ENCODE data around the gene PNPLA7. TPM values are rescaled to one million over a fixed set of nuclear protein-coding genes. Genes with fewer than 3 reads are reported as not detected.

Gene PNPLA7
- total and polyA plus RNA-seq, 2 of the 8 experiments (the other 6 are each of a cell fraction or from before 2014, with no cell fraction given): 0.35 to 0.47 TPM

DNA sequence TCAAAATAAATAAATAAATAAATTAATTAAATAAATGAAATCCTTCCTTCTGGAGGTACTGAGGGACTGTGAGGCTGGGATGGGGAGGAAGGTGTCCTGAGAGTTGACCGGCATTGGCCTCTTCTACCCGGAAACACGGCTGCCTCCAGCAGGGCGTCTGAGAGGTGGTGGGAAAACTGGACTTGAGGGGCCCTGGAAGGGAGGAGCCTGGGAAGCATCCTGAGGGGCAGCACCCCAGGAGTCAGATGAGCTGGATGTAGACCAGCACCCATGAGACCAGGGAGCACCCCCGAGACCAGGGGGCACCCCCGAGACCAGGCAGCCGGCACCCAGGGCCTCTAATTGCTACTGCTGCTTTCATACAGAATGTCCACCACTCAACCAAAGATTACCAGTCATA lies 82.3 kb downstream of the PNPLA7 start:
- Histone ChIP-seq H3K4ac (replicated peaks; ENCODE audit: insufficient read length, low read depth, low read length) (no peak overlapping the region), H3K23ac (ENCODE audit: insufficient read length) (no peak overlapping the region), H4K8ac (ENCODE audit: extremely low read depth, insufficient read depth, low read length) (no peak overlapping the region; the same call in 1 of the 2 replicates), H3K9me3 (ENCODE audit: insufficient read depth in 2 of 2, low read depth in 1 of 2, low read length in 1 of 2) (no peaks in the 10 kb centered on the region), H3K4me1 (replicated peaks in 1 of 4; ENCODE audit: control insufficient read depth in 3 of 4, insufficient read depth in 4 of 4, low read length in 3 of 4) (no peaks in the 10 kb centered on the region), H2AFZ (ENCODE audit: low read length) (no peak overlapping the region), H3K27ac (ENCODE audit: low read depth, low read length) (no peak overlapping the region), H3K18ac (ENCODE audit: extremely low read depth, low read length) (no peak overlapping the region), H4K91ac (replicated peaks; ENCODE audit: insufficient read length, low read length) (no peak overlapping the region), H2BK15ac (ENCODE audit: low read length) (no peak overlapping the region), H3K23me2 (ENCODE audit: low read depth, low read length) (no peaks in the 10 kb centered on the region), H4K20me1 (replicated peaks in 1 of 2; ENCODE audit: control insufficient read depth in 1 of 2, insufficient read depth in 2 of 2, low read length in 2 of 2) (peaks cover 0 to 2% of the 10 kb centered on the region in 2 experiments), H2BK20ac (ENCODE audit: low read length) (no peak overlapping the region), H2BK5ac (ENCODE audit: low read depth, low read length) (no peak overlapping the region), H2BK120ac (replicated peaks; ENCODE audit: low read depth, low read length) (no peak overlapping the region), H3K9ac (replicated peaks in 1 of 4; ENCODE audit: extremely low read depth in 1 of 4, low read depth in 3 of 4, low read length in 3 of 4) (no peak overlapping the region), H3K27me3 (replicated peaks in 1 of 4; ENCODE audit: control insufficient read depth in 3 of 4, extremely low read depth in 1 of 4, insufficient read depth in 3 of 4, low read length in 3 of 4) (peaks cover 0 to 4% (median 1%) of the 10 kb centered on the region in 4 experiments; a peak in 4 of 7 replicates), H3K56ac (replicated peaks; ENCODE audit: insufficient read length, low read depth, low read length) (no peak overlapping the region), H3K4me3 (ENCODE audit: extremely low read depth in 1 of 4, insufficient read depth in 2 of 4, low read depth in 3 of 4, low read length in 4 of 4) (no peak overlapping the region), H4K5ac (ENCODE audit: insufficient read length, low read depth, low read length) (no peak overlapping the region), H2BK12ac (ENCODE audit: low read depth, low read length) (no peak overlapping the region), H2AK5ac (ENCODE audit: low read depth, low read length) (no peak overlapping the region), H3K4me2 (ENCODE audit: insufficient read depth in 1 of 2, low read depth in 2 of 2, low read length in 2 of 2) (no peak overlapping the region), H3K14ac (ENCODE audit: insufficient read length) (no peak overlapping the region), H3K79me1 (ENCODE audit: low read depth, low read length) (no peaks in the 10 kb centered on the region), H3K36me3 (ENCODE audit: control insufficient read depth in 2 of 4, insufficient read depth in 4 of 4, low read length in 3 of 4) (no peaks in the 10 kb centered on the region), H3K79me2 (ENCODE audit: control insufficient read depth in 1 of 2, insufficient read depth in 2 of 2, low read length in 2 of 2) (no peaks in the 10 kb centered on the region)
- DNase-seq (ENCODE audit: low read depth in 1 of 2, low spot score in 2 of 2): no peak
- ChIA-PET CTCF (ENCODE audit: partially characterized antibody) (interaction anchor here (1.4 kb wide), 1 partner anchor 29 kb away, joined by 3 read pairs; no protein-coding TSS in a partner anchor), POLR2A (ENCODE audit: partially characterized antibody) (no interaction called here)
- no peak for FAIRE-seq
- WGBS, 2 experiments (ENCODE audit: extremely low coverage in 1 of 2, insufficient coverage in 1 of 2, insufficient read length in 1 of 2, insufficient replicate concordance in 2 of 2, low coverage in 1 of 2, low lambda C conversion rate in 2 of 2, missing lambda C conversion rate in 1 of 2): 93% methylated on average over 6 of the region's 7 CpGs; no CpG with 5 or more reads in 1 of the 2 experiments
- no peak for TF ChIP-seq SUZ12 (IDR thresholded peaks at IDR 0.05; ENCODE audit: low read length)
- no peak for TF ChIP-seq CREB1 (IDR thresholded peaks at IDR 0.05)
- no peak for TF ChIP-seq RBBP5 (IDR thresholded peaks at IDR 0.05; ENCODE audit: borderline replicate concordance, low read depth, low read length)
- no peak for TF ChIP-seq KDM1A (IDR thresholded peaks at IDR 0.05; ENCODE audit: borderline replicate concordance, low read length)
- no peak for TF ChIP-seq SIRT6 (IDR thresholded peaks at IDR 0.05; ENCODE audit: low read length)
- no peak for TF ChIP-seq POLR2A (IDR thresholded peaks at IDR 0.05; ENCODE audit: control extremely low read depth in 1 of 2, low read depth in 2 of 2, low read length in 2 of 2)
- TF ChIP-seq ATF3 (IDR thresholded peaks at IDR 0.05; ENCODE audit: insufficient read depth, low read depth, low read length): no peak
- TF ChIP-seq KDM4A (IDR thresholded peaks at IDR 0.05; ENCODE audit: low read depth, low read length, severe bottlenecking): no peak
- no peak for TF ChIP-seq CHD1 (IDR thresholded peaks at IDR 0.05; ENCODE audit: low read depth, low read length)
- TF ChIP-seq SP2 (IDR thresholded peaks at IDR 0.05; ENCODE audit: low read length): no peak
- TF ChIP-seq KDM5A (IDR thresholded peaks at IDR 0.05; ENCODE audit: low read length): no peak
- no peak for TF ChIP-seq ATF2 (IDR thresholded peaks at IDR 0.05; ENCODE audit: low read length)
- no peak for TF ChIP-seq HDAC6 (IDR thresholded peaks at IDR 0.05; ENCODE audit: low read depth, low read length)
- no peak for TF ChIP-seq CBX5 (IDR thresholded peaks at IDR 0.05; ENCODE audit: low read depth, low read length)

Measured in H1 (cell line).